ENCODE data around the gene AVEN. TPM values are rescaled to one million over a fixed set of nuclear protein-coding genes. Genes with fewer than 3 reads are reported as not detected.

The AVEN gene
- polyA plus RNA-seq, 2 of the 4 experiments (the other 2 are of a cell fraction) = 23.8 to 27.2 TPM

- no peak overlapping the region for H3K4me2 ChIP-seq
- H3K27ac ChIP-seq = no peak overlapping the region
- POLR2A ChIA-PET = no interaction called here
- no peak overlapping the region for H3K4me3 ChIP-seq
- ATAC-seq (no peak), DNase-seq (ENCODE audit: low read depth in 1 of 2, low spot score in 1 of 2) (no peak), FAIRE-seq (no peak)
- no peak for TF ChIP-seq MAFK (IDR thresholded peaks at IDR 0.05; ENCODE audit: partially characterized antibody)
- TF ChIP-seq RAD21 (conservative IDR thresholded peaks at IDR 0.05 in 1 of 2, IDR thresholded peaks at IDR 0.05 in 1 of 2) = no peak
- TF ChIP-seq TFCP2L1 (CRISPR knock-in tag; IDR thresholded peaks at IDR 0.05) = no peak
- no peak for TF ChIP-seq ELK1 (IDR thresholded peaks at IDR 0.05; ENCODE audit: low read depth, low read length)
- no peak for TF ChIP-seq BHLHE40 (IDR thresholded peaks at IDR 0.05; ENCODE audit: low read depth, low read length)
- TF ChIP-seq USF2 (IDR thresholded peaks at IDR 0.05) = no peak
- TF ChIP-seq EP300 (IDR thresholded peaks at IDR 0.05) = no peak
- TF ChIP-seq NR3C1 (IDR thresholded peaks at IDR 0.05) = no peak
- no peak for TF ChIP-seq FOSB (CRISPR knock-in tag; IDR thresholded peaks at IDR 0.05)
- no peak for TF ChIP-seq ATOH8 (CRISPR knock-in tag; IDR thresholded peaks at IDR 0.05; ENCODE audit: low read depth)
- TF ChIP-seq ESRRA (IDR thresholded peaks at IDR 0.05; ENCODE audit: borderline replicate concordance, low read length) = no peak
- TF ChIP-seq NFE2L2 (conservative IDR thresholded peaks at IDR 0.05; ENCODE audit: low read length) = no peak
- TF ChIP-seq RFX5 (IDR thresholded peaks at IDR 0.05) = no peak
- no peaks in the 10 kb centered on the region for H3K9me3 ChIP-seq
- CTCF ChIA-PET = interaction anchor here (0.5 to 1.7 kb wide), 4 partner anchors 11 to 91 kb away, joined by 3 to 5 read pairs (median 4); no protein-coding TSS in a partner anchor
- 100% methylated on average over 2 of the region's 2 CpGs for WGBS (ENCODE audit: missing lambda C conversion rate)
- no peaks in the 10 kb centered on the region for H3K4me1 ChIP-seq
These were observed 167.0 kb downstream of the AVEN start for GRCh38 chr15:33871980-33872379.

- ChIA-PET CTCF (interaction anchor here (1.4 to 1.6 kb wide), 4 partner anchors 9 to 24 kb away, joined by 3 to 6 read pairs (median 4); no protein-coding TSS in a partner anchor), POLR2A (no interaction called here)
- Histone ChIP-seq H3K27ac (no peak overlapping the region), H3K4me2 (no peak overlapping the region), H3K9me3 (no peaks in the 10 kb centered on the region), H3K4me1 (peaks cover under 1% of the 10 kb centered on the region; the same call in 2 of the 3 replicates), H3K4me3 (no peak overlapping the region)
- no peak for DNase-seq (ENCODE audit: low read depth in 1 of 2, low spot score in 1 of 2)
- TF ChIP-seq TP53 (CRISPR knock-in tag; IDR thresholded peaks at IDR 0.05) = no peak
- ATAC-seq = no peak
- WGBS (ENCODE audit: missing lambda C conversion rate) = 77% methylated on average over 3 of the region's 3 CpGs
- no peak for FAIRE-seq
These were observed 172.8 kb downstream of the AVEN start for GRCh38 chr15:33866101-33866737.

- ChIA-PET CTCF (interaction anchor here (1.4 to 1.6 kb wide), 2 partner anchors 9 to 25 kb away, joined by 3 to 4 read pairs; no protein-coding TSS in a partner anchor), POLR2A (no interaction called here)
- 77% methylated on average over 6 of the region's 6 CpGs for WGBS (ENCODE audit: missing lambda C conversion rate)
- TF ChIP-seq KDM1A (IDR thresholded peaks at IDR 0.05; ENCODE audit: low read depth) (no peak), MAZ (IDR thresholded peaks at IDR 0.05; ENCODE audit: borderline replicate concordance, low read depth, low read length) (no peak), JUNB (IDR thresholded peaks at IDR 0.05) (no peak), BHLHE40 (IDR thresholded peaks at IDR 0.05; ENCODE audit: low read depth, low read length) (no peak), ZFP36 (IDR thresholded peaks at IDR 0.05; ENCODE audit: borderline replicate concordance, partially characterized antibody) (no peak), HEYL (CRISPR knock-in tag; IDR thresholded peaks at IDR 0.05) (no peak), POLR2A (IDR thresholded peaks at IDR 0.05; ENCODE audit: low read length) (no peak), JUN (IDR thresholded peaks at IDR 0.05) (no peak), ZNF302 (CRISPR knock-in tag; IDR thresholded peaks at IDR 0.05) (no peak), FOSL2 (IDR thresholded peaks at IDR 0.05) (no peak), FOSL2 (CRISPR knock-in tag; IDR thresholded peaks at IDR 0.05) (no peak), TP53 (CRISPR knock-in tag; IDR thresholded peaks at IDR 0.05) (no peak), RARB (CRISPR knock-in tag; IDR thresholded peaks at IDR 0.05) (no peak), FOSB (CRISPR knock-in tag; IDR thresholded peaks at IDR 0.05) (no peak), HOXB5 (CRISPR knock-in tag; IDR thresholded peaks at IDR 0.05) (no peak), RFX5 (IDR thresholded peaks at IDR 0.05) (no peak), EP300 (IDR thresholded peaks at IDR 0.05) (no peak)
- Histone ChIP-seq H3K4me3 (no peak overlapping the region), H3K27ac (no peak overlapping the region), H3K9me3 (no peaks in the 10 kb centered on the region), H3K4me1 (peaks cover 6% of the 10 kb centered on the region; the same call in 2 of the 3 replicates), H3K4me2 (no peak overlapping the region)
- no peak for FAIRE-seq
- DNase-seq (ENCODE audit: low read depth in 1 of 2, low spot score in 1 of 2) = no peak
- ATAC-seq = no peak
These were observed 173.6 kb downstream of the AVEN start for GRCh38 chr15:33865416-33865815.

Data from A549 (cell line).